Activated naive CD4-positive, alpha-beta T cell treated with anti-CD3 and anti-CD28 coated beads, Interleukin-2, amount 50 U/mL, for 72 hours (primary cell): ENCODE measurements around the gene HLA-DRB1. TPM values are rescaled to one million over a fixed set of nuclear protein-coding genes. Genes with fewer than 3 reads are reported as not detected.
"Not testable (repeated sequence)": the region's sequence is repeated elsewhere in the genome, so short reads cannot be mapped to it uniquely, and the experiment has no call there.

ENCODE experiments used
- ATAC-seq, 2 donors: fragments of 150-1000 bp; cut with Tn5 transposase; 2 replicates each; pipeline ENCODE4 v1.10.0; 2021; ENCODE audit warnings: mild to moderate bottlenecking in 2 of 2, moderate library complexity in 2 of 2
- DNase-seq, 2 donors: peaks; one replicate each; pipeline ENCODE4 v3.0.0; 2021 to 2022; ENCODE audit warnings: low spot score in 2 of 2
- H3K27ac Mint-ChIP-seq, 2 donors: one replicate each; pipeline ENCODE4 v1.8.0; 2022; ENCODE audit warnings: mild to moderate bottlenecking in 2 of 2, mixed read lengths in 2 of 2
- H3K36me3 Mint-ChIP-seq, 2 donors: one replicate each; pipeline ENCODE4 v1.8.0; 2022; ENCODE audit warnings: mixed read lengths in 2 of 2
- H3K9me3 Mint-ChIP-seq, 2 donors: one replicate each; pipeline ENCODE4 v1.8.0; 2022; ENCODE audit warnings: mixed read lengths in 2 of 2
- total RNA-seq, 2 donors: library from RNA; stranded (reverse); gene quantifications; one replicate each; pipeline ENCODE4 v1.2.3, GENCODE V29; 2022

The HLA-DRB1 gene
- total RNA-seq, 2 donors from 2014 or later: 4.4 to 9.5 TPM

DNA sequence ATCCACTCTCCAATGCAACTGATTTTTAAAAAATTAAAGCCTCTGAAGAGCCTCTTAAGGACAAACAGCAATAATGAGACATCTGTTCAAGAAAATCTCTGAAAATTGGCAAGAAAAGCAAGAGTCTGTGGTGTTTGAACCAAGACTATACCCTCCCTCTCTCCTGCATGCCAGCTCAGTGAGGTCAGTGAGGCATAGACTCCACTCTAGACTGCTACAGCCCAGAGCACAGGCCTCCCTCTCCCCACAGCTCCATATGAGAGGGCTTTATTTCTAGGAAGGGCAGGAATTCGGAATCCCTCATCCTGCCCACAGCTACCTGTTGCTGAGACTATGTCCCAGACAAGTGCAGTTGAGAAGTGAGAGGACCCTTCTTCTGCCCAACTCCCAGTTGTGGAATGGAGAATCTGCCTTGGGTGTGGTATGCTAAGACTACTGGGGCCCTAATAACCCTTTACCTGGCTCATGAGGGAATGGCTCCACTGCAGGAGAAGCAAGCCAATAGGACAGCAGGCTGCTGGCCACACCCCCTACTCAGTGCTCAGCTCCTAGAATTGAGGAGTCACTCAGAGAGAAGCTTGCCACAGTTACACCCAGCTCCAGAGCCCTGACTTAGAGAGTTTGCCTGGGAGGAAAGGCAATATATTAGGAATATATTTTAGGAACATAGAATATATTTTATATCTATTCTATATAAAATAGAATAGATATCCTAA, 24.9 kb upstream of the HLA-DRB1 start:
- DNase-seq (no peak), ATAC-seq (no peak)

GRCh38 chr6:32613475-32613874, 23.8 kb upstream of the HLA-DRB1 start:
- peaks cover 0 to 20% of the 10 kb centered on the region in 2 donors for H3K36me3 Mint-ChIP-seq
- H3K27ac Mint-ChIP-seq: no peak overlapping the region
- peaks cover 4 to 17% of the 10 kb centered on the region in 2 donors for H3K9me3 Mint-ChIP-seq
- ATAC-seq: no peak
- no peak for DNase-seq

More for the DNA sequence above, 24.9 kb upstream of the HLA-DRB1 start:
- H3K27ac Mint-ChIP-seq: no peak overlapping the region
- peaks cover 0 to 25% of the 10 kb centered on the region in 2 donors for H3K36me3 Mint-ChIP-seq
- H3K9me3 Mint-ChIP-seq: peaks cover 4 to 17% of the 10 kb centered on the region in 2 donors

- H3K27ac Mint-ChIP-seq: no peak overlapping the region
- peaks cover 4% of the 10 kb centered on the region in 2 donors for H3K9me3 Mint-ChIP-seq
- peaks cover 0 to 6% of the 10 kb centered on the region in 2 donors for H3K36me3 Mint-ChIP-seq
- ATAC-seq (no peak), DNase-seq (no peak)
These were observed 21.1 kb upstream of the HLA-DRB1 start for GRCh38 chr6:32610682-32611296.

- DNase-seq (peak in 1 of 2 donors; percentile 49), ATAC-seq (peak; percentile 98 to 99)
- H3K36me3 Mint-ChIP-seq: peaks cover 0 to under 1% of the 10 kb centered on the region in 2 donors
These were observed 20.3 kb upstream of the HLA-DRB1 start for GRCh38 chr6:32609731-32610640.

DNA sequence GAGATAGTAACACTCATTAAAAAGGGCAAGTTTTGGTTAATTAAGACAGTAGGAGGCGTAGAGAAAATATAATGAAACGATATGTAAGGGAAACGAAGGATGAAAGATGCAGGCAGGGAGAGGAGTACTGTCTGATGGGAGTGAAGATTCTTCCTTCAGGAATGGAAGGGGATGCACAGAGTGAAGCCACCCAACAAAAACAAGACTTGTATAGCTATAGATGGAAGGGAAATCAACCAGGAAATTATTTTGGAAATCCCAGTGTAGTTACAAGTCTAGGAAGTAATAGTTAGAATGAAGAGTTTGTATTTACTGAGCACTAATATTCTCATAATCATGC, 19.7 kb upstream of the HLA-DRB1 start:
- ATAC-seq: no peak
- peaks cover 0 to 4% of the 10 kb centered on the region in 2 donors for H3K9me3 Mint-ChIP-seq
- H3K27ac Mint-ChIP-seq: peak overlapping the region in 1 of 2 donors; percentile 0
- DNase-seq: no peak
- H3K36me3 Mint-ChIP-seq: no peaks in the 10 kb centered on the region

More at GRCh38 chr6:32609731-32610640, 20.3 kb upstream of the HLA-DRB1 start:
- Mint-ChIP-seq H3K9me3 (peaks cover under 1 to 4% of the 10 kb centered on the region in 2 donors), H3K27ac (no peak overlapping the region)

DNA sequence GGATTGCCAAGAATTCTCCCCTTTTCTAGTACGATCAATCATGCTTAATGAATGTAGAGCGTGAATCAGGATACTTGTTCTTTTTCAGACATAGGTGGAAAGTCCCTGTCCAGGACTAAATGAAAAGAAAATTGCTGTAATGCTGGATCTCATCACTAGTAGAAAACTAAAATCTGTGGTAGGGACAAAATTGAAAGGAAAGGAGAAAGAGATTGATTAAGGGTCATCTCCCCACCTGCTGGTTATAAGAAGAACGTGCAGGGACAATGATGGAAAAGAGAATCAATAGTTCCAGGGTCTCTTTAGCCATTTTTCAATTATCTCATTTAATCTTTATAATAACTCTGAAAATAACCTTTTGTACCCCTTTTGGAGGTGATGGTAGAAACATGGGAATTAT, 18.7 kb upstream of the HLA-DRB1 start:
- no peaks in the 10 kb centered on the region for H3K36me3 Mint-ChIP-seq
- ATAC-seq (no peak), DNase-seq (no peak)
- peaks cover 4 to 5% of the 10 kb centered on the region in 2 donors for H3K9me3 Mint-ChIP-seq
- H3K27ac Mint-ChIP-seq: peak overlapping the region in 1 of 2 donors; percentile 14

- H3K9me3 Mint-ChIP-seq: peaks cover 4 to 5% of the 10 kb centered on the region in 2 donors
- DNase-seq (no peak), ATAC-seq (no peak)
- H3K27ac Mint-ChIP-seq: peak overlapping the region in 1 of 2 donors; percentile 14
- peaks cover 0 to 3% of the 10 kb centered on the region in 2 donors for H3K36me3 Mint-ChIP-seq
These were observed 18.3 kb upstream of the HLA-DRB1 start for GRCh38 chr6:32607988-32608298.

DNA sequence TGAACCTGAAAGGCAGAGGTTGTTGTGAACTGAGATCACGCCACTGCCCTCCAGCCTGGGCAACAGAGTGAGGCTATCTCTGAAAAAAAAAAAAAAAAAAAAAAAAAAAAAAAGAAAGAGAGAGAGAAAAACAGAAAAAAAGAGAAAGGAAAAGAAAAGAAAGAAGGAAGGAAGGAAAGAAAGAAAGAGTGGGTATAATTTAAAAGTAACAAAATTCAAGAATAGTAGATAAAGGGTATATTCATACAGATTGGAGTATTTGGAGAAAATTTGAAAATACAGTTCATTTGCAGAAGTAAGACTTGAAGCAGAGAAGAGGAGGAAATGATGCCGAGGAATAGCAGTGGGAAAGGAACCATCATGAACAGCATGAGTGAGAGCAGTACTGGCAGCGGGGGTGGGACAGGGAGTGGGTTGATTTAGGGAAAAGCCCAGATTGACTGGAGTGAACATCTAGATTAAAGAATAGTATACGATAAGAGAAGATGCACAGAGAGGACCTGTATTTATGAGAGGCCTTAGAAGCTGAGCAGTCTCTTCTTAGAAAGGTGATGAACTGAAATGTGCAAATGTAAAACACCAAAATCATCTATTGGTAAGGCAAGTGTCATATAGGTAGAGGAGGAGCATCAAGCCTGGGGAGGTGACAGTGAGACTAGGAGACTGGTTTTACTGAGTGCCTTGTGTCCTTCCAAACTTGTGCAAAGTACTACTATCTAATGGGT, 17.8 kb upstream of the HLA-DRB1 start:
- DNase-seq: no peak
- Mint-ChIP-seq H3K27ac (peak overlapping the region in 1 of 2 donors; percentile 14), H3K9me3 (peaks cover 8 to 10% of the 10 kb centered on the region in 2 donors), H3K36me3 (peaks cover 0 to 7% of the 10 kb centered on the region in 2 donors)
- no peak for ATAC-seq

DNA sequence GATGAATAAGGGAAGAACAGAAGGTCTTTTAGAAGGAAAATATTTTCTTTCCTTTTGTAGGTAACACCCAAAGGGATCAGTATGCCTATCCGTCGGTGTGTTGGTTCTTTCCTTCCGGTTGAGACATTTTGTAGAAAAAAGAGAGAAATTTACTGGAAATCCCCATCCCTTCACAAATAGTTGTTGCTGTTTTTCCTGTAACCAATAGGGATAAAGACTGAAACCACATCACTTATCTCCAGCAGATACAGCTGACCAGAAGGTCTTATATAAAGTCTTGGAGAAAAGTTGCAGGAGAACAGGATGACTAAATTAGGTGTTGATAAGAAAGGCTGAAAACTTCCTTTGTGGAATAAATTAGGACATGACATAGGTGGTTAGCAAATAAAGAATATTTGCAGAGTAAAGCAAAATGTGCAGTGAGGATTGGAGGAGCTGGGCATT, 14.8 kb upstream of the HLA-DRB1 start:
- ATAC-seq (no peak), DNase-seq (no peak)
- no peak overlapping the region for H3K27ac Mint-ChIP-seq
- H3K9me3 Mint-ChIP-seq: peaks cover 6 to 10% of the 10 kb centered on the region in 2 donors
- H3K36me3 Mint-ChIP-seq: peaks cover 0 to 7% of the 10 kb centered on the region in 2 donors

DNA sequence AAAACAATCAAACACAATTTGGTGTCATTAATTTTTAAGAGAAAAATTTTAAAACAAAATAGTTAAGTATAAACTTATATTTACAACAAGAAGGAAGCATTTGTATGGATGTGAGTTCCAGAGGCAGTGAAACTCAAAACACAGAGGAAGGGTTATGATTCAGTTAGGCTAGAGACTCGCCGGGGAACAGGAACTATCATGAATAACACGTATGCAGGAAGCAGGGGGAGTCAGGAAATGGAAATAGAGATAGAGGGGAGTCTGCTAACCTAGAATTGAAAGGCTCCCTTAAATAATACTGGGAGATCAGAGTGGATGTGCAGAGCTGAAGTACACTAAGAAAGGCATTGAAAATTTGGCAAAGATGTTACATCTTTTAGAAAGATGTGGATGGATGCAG, 14.2 kb upstream of the HLA-DRB1 start:
- ATAC-seq: no peak

GRCh38 chr6:32603222-32603621, 13.6 kb upstream of the HLA-DRB1 start:
- no peak overlapping the region for H3K27ac Mint-ChIP-seq
- no peak for ATAC-seq
- H3K36me3 Mint-ChIP-seq: peaks cover 0 to 16% of the 10 kb centered on the region in 2 donors
- peaks cover 10 to 12% of the 10 kb centered on the region in 2 donors for H3K9me3 Mint-ChIP-seq
- DNase-seq: no peak

More for the DNA sequence above, 14.2 kb upstream of the HLA-DRB1 start:
- Mint-ChIP-seq H3K27ac (no peak overlapping the region), H3K9me3 (peaks cover 9 to 10% of the 10 kb centered on the region in 2 donors), H3K36me3 (peaks cover 0 to 12% of the 10 kb centered on the region in 2 donors)
- DNase-seq: no peak

- Mint-ChIP-seq H3K9me3 (peaks cover 10 to 12% of the 10 kb centered on the region in 2 donors), H3K36me3 (peaks cover 0 to 16% of the 10 kb centered on the region in 2 donors), H3K27ac (no peak overlapping the region)
- DNase-seq (no peak), ATAC-seq (no peak)
These were observed 12.7 kb upstream of the HLA-DRB1 start for GRCh38 chr6:32602383-32602782.

GRCh38 chr6:32597024-32597423, 7.4 kb upstream of the HLA-DRB1 start:
- H3K9me3 Mint-ChIP-seq: peaks cover 0 to 6% of the 10 kb centered on the region in 2 donors
- DNase-seq (no peak), ATAC-seq (no peak)
- peaks cover 0 to 9% of the 10 kb centered on the region in 2 donors for H3K36me3 Mint-ChIP-seq
- no peak overlapping the region for H3K27ac Mint-ChIP-seq

- H3K36me3 Mint-ChIP-seq, H3K27ac Mint-ChIP-seq, ATAC-seq, DNase-seq, H3K9me3 Mint-ChIP-seq: not testable (repeated sequence)
These were observed 1.1 kb upstream of the HLA-DRB1 start for GRCh38 chr6:32590713-32591112.

- Mint-ChIP-seq H3K27ac (no peak overlapping the region), H3K36me3 (no peaks in the 10 kb centered on the region), H3K9me3 (no peaks in the 10 kb centered on the region)
- DNase-seq (no peak), ATAC-seq (no peak)
These were observed 1.5 kb downstream of the HLA-DRB1 start for GRCh38 chr6:32588156-32588555.

GRCh38 chr6:32583527-32583898, 6.1 kb downstream of the HLA-DRB1 start:
- Mint-ChIP-seq H3K36me3 (no peaks in the 10 kb centered on the region), H3K9me3 (no peaks in the 10 kb centered on the region), H3K27ac (no peak overlapping the region)
- ATAC-seq (peak in 1 of 2 donors; percentile 35), DNase-seq (no peak)
